ENCODE data around the gene SPG7.

GRCh38 chr16:89512453-89512852 is 4.2 kb downstream of the SPG7 start:
- TF ChIP-seq TARDBP (IDR thresholded peaks at IDR 0.05), result no peak
- TF ChIP-seq FOXM1 (IDR thresholded peaks at IDR 0.05; ENCODE audit: borderline replicate concordance), result no peak
